ENCODE measurements around the gene MBP.

MBP gene

DNA sequence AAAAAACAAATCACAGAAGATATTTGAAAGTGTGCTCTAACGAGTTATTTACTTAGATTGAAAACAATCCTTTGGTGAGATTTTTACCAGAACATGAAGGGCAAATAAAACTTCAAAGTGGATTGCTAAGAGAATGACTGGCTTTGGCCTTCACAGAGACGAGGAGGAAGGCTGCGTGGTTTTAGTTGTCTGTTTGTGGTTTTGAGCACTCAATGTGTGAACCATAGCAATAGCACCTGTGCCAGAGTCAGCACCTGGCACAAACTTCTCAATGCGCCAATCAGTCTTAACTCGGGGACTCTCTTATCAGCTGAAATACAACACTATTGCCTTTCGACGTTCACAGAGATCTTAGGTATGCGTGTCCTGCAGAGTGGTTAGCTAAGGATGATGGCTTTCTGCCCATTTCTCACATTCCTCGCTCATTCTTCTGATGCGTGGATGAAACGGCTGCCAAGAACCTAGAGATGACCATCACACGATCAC is 70.0 kb downstream of the MBP start:
- CTCF ChIA-PET, result interaction anchor here (0.6 kb wide), 1 partner anchor 22 kb away, joined by 3 read pairs; no protein-coding TSS in a partner anchor
- POLR2A ChIA-PET, result no interaction called here
- no peak for DNase-seq (ENCODE audit: extremely low spot score)
- TF ChIP-seq FOXK2 (IDR thresholded peaks at IDR 0.05), result no peak
- no peak for TF ChIP-seq ELF4 (IDR thresholded peaks at IDR 0.05)
- no peak for TF ChIP-seq HDGF (IDR thresholded peaks at IDR 0.05; ENCODE audit: borderline replicate concordance)
- TF ChIP-seq, protein P1, sequence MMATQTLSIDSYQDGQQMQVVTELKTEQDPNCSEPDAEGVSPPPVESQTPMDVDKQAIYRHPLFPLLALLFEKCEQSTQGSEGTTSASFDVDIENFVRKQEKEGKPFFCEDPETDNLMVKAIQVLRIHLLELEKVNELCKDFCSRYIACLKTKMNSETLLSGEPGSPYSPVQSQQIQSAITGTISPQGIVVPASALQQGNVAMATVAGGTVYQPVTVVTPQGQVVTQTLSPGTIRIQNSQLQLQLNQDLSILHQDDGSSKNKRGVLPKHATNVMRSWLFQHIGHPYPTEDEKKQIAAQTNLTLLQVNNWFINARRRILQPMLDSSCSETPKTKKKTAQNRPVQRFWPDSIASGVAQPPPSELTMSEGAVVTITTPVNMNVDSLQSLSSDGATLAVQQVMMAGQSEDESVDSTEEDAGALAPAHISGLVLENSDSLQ (IDR thresholded peaks at IDR 0.05), result no peak
- TF ChIP-seq NFRKB (IDR thresholded peaks at IDR 0.05), result no peak
- TF ChIP-seq TARDBP (IDR thresholded peaks at IDR 0.05), result no peak
- no peak for TF ChIP-seq SUZ12 (IDR thresholded peaks at IDR 0.05)
- no peak for TF ChIP-seq ARNT (IDR thresholded peaks at IDR 0.05)
- TF ChIP-seq SP1 (IDR thresholded peaks at IDR 0.05), result no peak
- no peak for TF ChIP-seq ZNF384 (IDR thresholded peaks at IDR 0.05)
- no peak for TF ChIP-seq CTBP1 (IDR thresholded peaks at IDR 0.05; ENCODE audit: borderline replicate concordance)
- no peak for TF ChIP-seq L3MBTL2 (conservative IDR thresholded peaks at IDR 0.05)
- TF ChIP-seq FOXA1 (IDR thresholded peaks at IDR 0.05), result no peak

DNA sequence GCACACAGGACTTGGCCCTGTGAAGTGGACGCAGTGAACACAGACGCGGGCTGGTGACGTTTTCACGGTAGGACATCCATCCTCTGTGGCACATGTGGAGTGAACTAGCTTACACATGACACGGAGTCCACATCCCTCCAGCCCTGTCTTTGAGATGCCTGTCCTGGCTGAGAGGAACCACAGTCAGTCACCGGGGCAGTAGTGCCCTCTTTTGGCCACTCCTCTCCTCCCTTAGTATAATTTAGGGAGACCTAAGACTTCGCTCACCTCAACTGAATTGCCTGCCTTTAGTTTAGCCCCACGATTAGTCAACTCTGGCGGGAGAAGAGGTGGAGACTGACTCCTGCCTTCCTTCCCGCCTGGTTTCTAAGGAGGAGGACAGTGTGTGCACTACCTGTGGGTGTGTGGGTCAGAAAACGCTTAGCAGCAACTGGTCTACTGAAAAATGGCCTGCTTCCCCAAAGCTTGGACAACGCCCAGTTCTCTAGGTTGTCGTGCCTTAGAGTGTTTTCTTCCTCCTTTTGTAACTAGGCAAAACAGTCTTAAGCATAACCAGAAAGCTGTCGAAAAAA is 70.6 kb downstream of the MBP start:
- ChIA-PET POLR2A (no interaction called here), CTCF (interaction anchor here (0.6 kb wide), 1 partner anchor 23 kb away, joined by 3 read pairs; no protein-coding TSS in a partner anchor)
- DNase-seq (ENCODE audit: extremely low spot score), result no peak
- TF ChIP-seq, protein P1 (IDR thresholded peaks at IDR 0.05), result no peak
- TF ChIP-seq FOXK2 (IDR thresholded peaks at IDR 0.05) (no peak), SP1 (IDR thresholded peaks at IDR 0.05) (no peak), TARDBP (IDR thresholded peaks at IDR 0.05) (no peak), LEF1 (IDR thresholded peaks at IDR 0.05; ENCODE audit: borderline replicate concordance) (no peak), FOXA1 (IDR thresholded peaks at IDR 0.05) (no peak), SUZ12 (IDR thresholded peaks at IDR 0.05) (no peak), NFRKB (IDR thresholded peaks at IDR 0.05) (no peak), CTBP1 (IDR thresholded peaks at IDR 0.05; ENCODE audit: borderline replicate concordance) (no peak), L3MBTL2 (conservative IDR thresholded peaks at IDR 0.05) (no peak), ARNT (IDR thresholded peaks at IDR 0.05) (no peak), ZNF384 (IDR thresholded peaks at IDR 0.05) (no peak)

DNA sequence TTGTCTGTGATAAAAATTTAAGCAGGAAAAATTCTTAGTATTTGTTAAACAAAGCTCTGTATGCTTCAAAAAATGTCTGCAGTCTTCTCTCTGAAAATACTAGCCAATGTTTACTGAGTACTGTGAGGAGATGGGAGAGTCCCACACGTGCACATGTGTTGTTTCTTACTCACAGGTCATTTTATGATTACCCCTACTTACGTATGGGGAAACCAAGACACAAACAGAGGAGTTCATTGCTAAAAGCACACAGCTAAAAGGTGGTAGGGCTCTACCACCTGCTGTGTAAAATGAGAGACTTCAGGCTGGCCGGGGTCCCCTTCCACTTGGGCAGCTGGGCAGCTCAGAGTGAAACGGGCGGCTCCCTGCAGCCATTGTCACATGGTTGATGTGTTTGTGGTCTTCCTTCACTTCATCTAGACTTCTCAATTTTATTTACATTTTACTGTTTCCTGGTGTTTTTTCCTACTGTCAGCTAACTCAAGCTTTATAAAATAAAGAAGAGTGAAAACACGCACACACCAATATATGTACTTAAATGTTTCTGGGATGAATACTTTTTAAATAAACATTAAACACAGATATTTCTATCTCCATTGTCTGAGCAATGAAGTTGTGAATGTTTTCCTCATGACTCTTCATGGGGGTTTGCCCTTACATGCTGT is 71.2 kb downstream of the MBP start:
- ChIA-PET POLR2A (no interaction called here), CTCF (interaction anchor here (0.6 kb wide), 1 partner anchor 146 kb away, joined by 3 read pairs; no protein-coding TSS in a partner anchor)
- DNase-seq (ENCODE audit: extremely low spot score), result no peak
- TF ChIP-seq HDGF (IDR thresholded peaks at IDR 0.05; ENCODE audit: borderline replicate concordance) (no peak), ZNF384 (IDR thresholded peaks at IDR 0.05) (no peak)

DNA sequence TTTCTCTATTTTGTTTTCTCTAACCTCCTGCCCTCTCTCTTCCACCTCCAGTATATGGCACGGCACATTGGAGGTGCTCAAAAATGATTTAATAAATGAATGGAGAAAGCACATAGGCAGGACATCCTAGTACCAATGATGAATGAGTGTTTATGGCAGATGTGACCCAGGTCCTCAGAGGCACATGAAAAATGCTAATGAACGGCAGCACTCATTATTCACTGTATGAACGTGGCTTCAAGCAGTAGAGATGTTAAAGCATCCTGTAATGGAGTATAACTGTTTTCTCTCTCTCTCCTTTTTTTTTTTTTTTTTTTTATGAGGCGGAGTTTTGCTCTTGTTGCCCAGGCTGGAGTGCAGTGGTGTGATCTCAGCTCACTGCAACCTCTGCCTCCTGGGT is 72.4 kb downstream of the MBP start:
- no peak for DNase-seq (ENCODE audit: extremely low spot score)
- ChIA-PET CTCF (no interaction called here), POLR2A (no interaction called here)
- TF ChIP-seq CTBP1 (IDR thresholded peaks at IDR 0.05; ENCODE audit: borderline replicate concordance) (no peak), TARDBP (IDR thresholded peaks at IDR 0.05) (no peak), SP1 (IDR thresholded peaks at IDR 0.05) (no peak), FOXA1 (IDR thresholded peaks at IDR 0.05) (no peak)

DNA sequence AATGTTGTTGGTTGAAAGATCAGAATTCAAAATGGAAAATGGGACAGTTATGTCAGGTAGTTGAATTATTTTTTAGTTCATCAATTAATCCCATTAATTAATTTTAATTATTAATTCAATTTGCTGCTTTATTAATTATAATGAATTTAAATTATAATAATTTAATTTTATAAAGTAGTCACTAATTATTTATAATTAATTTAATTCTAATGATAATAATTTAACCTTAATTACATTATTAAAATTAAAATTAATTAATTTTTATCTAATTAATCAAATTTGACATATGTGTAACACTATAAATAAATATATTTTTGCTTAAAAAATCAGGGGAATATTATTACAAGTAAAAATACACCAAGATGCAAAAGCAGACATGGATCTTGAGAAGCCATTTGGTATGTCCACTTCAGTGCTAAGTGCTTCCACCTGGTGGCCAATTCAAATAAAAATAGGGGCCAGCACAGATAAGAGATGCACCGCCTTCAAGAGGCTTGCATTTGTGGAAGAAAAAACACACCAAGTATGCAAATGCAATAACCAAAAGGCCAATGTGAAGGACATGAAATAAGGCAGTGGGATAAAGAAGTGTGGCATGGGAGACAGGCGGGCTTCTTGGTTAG is 73.2 kb downstream of the MBP start:
- ChIA-PET CTCF (no interaction called here), POLR2A (no interaction called here)
- TF ChIP-seq, protein P1 (IDR thresholded peaks at IDR 0.05), result no peak
- TF ChIP-seq ZNF384 (IDR thresholded peaks at IDR 0.05) (no peak), ELF4 (IDR thresholded peaks at IDR 0.05) (no peak), FOXA1 (IDR thresholded peaks at IDR 0.05) (no peak), SP1 (IDR thresholded peaks at IDR 0.05) (no peak), FOXM1 (IDR thresholded peaks at IDR 0.05; ENCODE audit: borderline replicate concordance) (no peak), FOXK2 (IDR thresholded peaks at IDR 0.05) (no peak), L3MBTL2 (conservative IDR thresholded peaks at IDR 0.05) (no peak), SUZ12 (IDR thresholded peaks at IDR 0.05) (no peak), ARNT (IDR thresholded peaks at IDR 0.05) (no peak)
- peak; percentile 27 for DNase-seq (ENCODE audit: extremely low spot score)

DNA sequence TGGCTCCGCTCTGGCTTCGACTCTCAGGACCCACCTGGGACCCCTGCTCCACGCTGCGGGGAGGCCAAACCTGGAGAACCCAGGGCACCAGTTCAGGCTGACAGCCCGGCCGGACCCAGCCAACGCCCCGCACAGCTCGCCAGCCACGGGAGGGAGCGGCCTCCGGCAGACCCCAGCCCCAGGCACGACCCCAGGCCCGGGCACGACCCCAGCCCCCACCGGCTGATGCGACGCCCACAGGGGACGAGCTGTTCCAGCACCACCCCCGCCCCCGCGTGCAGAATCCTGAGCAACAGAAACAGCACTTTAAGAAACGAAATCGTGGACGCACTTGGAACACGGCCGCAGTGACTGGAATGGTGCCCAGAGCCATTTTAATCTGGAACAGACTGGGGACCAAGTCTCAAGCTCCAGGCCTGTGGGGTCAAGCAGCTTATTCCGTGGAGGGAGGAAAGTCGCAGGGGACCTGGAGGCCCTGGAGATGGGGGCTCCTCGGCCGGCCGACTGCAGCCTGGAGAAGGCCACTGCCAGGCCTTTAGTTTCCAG is 74.2 kb downstream of the MBP start:
- POLR2A ChIA-PET, result no interaction called here
- CTCF ChIA-PET, result no interaction called here
- TF ChIP-seq ZNF384 (IDR thresholded peaks at IDR 0.05), result no peak
- TF ChIP-seq FOXK2 (IDR thresholded peaks at IDR 0.05), result no peak
- no peak for TF ChIP-seq L3MBTL2 (conservative IDR thresholded peaks at IDR 0.05)
- no peak for TF ChIP-seq SUZ12 (IDR thresholded peaks at IDR 0.05)
- TF ChIP-seq ELF4 (IDR thresholded peaks at IDR 0.05), result no peak
- TF ChIP-seq CTBP1 (IDR thresholded peaks at IDR 0.05; ENCODE audit: borderline replicate concordance), result no peak
- TF ChIP-seq BHLHE40 (IDR thresholded peaks at IDR 0.05; ENCODE audit: borderline replicate concordance), result no peak
- TF ChIP-seq NFRKB (IDR thresholded peaks at IDR 0.05), result no peak
- no peak for TF ChIP-seq ARNT (IDR thresholded peaks at IDR 0.05)
- no peak for TF ChIP-seq FOXM1 (IDR thresholded peaks at IDR 0.05; ENCODE audit: borderline replicate concordance)
- TF ChIP-seq SP1 (IDR thresholded peaks at IDR 0.05), result no peak
- TF ChIP-seq, protein P1 (IDR thresholded peaks at IDR 0.05), result no peak
- no peak for TF ChIP-seq TARDBP (IDR thresholded peaks at IDR 0.05)
- TF ChIP-seq LEF1 (IDR thresholded peaks at IDR 0.05; ENCODE audit: borderline replicate concordance), result no peak
- no peak for TF ChIP-seq HDGF (IDR thresholded peaks at IDR 0.05; ENCODE audit: borderline replicate concordance)
- TF ChIP-seq FOXA1 (IDR thresholded peaks at IDR 0.05), result no peak
- DNase-seq (ENCODE audit: extremely low spot score), result no peak
